ENCODE measurements around the gene IQGAP2. TPM values are rescaled to one million over a fixed set of nuclear protein-coding genes. Genes with fewer than 3 reads are reported as not detected.

Gene IQGAP2
- polyA plus RNA-seq, 1 donor (not counting 4 experiments of a cell fraction or from before 2014, with no cell fraction given): 0.14 TPM

GRCh38 chr5:76641514-76642120 lies 238.5 kb downstream of the IQGAP2 start:
- TF ChIP-seq EZH2 (IDR thresholded peaks at IDR 0.05; ENCODE audit: low read length) (no peak), CTCF (optimal IDR thresholded peaks at IDR 0.05 in 1 of 3, IDR thresholded peaks at IDR 0.05 in 1 of 3, conservative IDR thresholded peaks at IDR 0.05 in 1 of 3; ENCODE audit: extremely low read depth in 1 of 3, insufficient read depth in 2 of 3, low read length in 3 of 3) (peak; percentile 51 to 78 (median 73))
- no peak overlapping the region for H3K4me2 ChIP-seq (ENCODE audit: control insufficient read depth, extremely low read depth, insufficient read depth, low read depth, low read length)
- DNase-seq (ENCODE audit: low read depth, low spot score) (no peak), FAIRE-seq (peak; percentile 82)
- no peaks in the 10 kb centered on the region for H3K9me3 ChIP-seq (ENCODE audit: control insufficient read depth, low read depth, low read length)
- no peak overlapping the region for H3K4me3 ChIP-seq (ENCODE audit: control insufficient read depth in 2 of 3, extremely low read depth in 1 of 3, insufficient read depth in 2 of 3, low read depth in 1 of 3, low read length in 3 of 3)
- H3K27ac ChIP-seq (ENCODE audit: control insufficient read depth, insufficient read depth, low read length): no peak overlapping the region
- no peaks in the 10 kb centered on the region for H3K4me1 ChIP-seq (ENCODE audit: control insufficient read depth, extremely low read depth, insufficient read depth, low read length)
- no peak overlapping the region for H3K9ac ChIP-seq (ENCODE audit: control insufficient read depth, extremely low read depth, insufficient read depth, low read length)
- no peak overlapping the region for H2AFZ ChIP-seq (ENCODE audit: control insufficient read depth, low read length)
- H3K27me3 ChIP-seq (ENCODE audit: control insufficient read depth, extremely low read depth, insufficient read depth, low read length): no peaks in the 10 kb centered on the region
- H3K79me2 ChIP-seq (ENCODE audit: control insufficient read depth, insufficient read depth, low read length): no peaks in the 10 kb centered on the region
- dilution Hi-C loops (cut with MboI; ENCODE audit: extremely low pct_ligation_motif_present, low sequenced_read_pairs): no loop called here
- no peaks in the 10 kb centered on the region for H4K20me1 ChIP-seq (ENCODE audit: control insufficient read depth, extremely low read depth, insufficient read depth, low read length)
- no peaks in the 10 kb centered on the region for H3K36me3 ChIP-seq (ENCODE audit: control insufficient read depth in 2 of 2, extremely low read depth in 1 of 2, insufficient read depth in 2 of 2, low read length in 2 of 2)
- H3K9me1 ChIP-seq (ENCODE audit: control insufficient read depth, extremely low read depth, insufficient read depth, low read length): no peaks in the 10 kb centered on the region

DNA sequence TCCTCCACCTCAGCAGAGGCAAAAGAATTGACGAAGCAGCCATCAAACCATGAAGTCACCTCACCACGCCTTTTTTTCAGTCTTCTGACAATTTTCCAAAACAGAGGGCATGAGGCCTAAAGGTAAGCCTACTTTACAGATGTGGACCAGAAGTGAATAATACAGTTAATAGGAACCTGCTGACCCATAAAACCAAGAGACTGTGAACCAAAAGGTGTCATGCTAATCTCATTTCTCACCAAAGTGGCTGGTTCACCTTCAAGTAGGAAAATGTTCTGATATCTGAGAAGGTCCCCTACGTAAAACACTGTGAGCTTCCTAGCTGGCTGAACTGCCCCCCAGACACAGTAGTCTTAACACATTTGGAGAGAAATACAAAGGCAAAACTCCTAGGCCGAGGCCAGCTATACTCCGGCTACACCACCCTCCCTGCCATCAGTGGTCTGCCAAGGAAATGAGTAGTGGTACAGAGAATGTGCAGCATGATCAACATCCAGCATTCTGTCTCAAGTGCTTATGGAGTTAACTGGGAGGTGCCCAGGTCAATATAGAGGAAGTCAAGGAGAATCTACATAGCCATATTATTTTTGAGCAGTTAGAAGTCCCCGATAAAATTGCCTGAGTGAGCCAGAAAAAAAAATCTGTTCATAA lies 239.4 kb downstream of the IQGAP2 start:
- no peak overlapping the region for H3K27ac ChIP-seq (ENCODE audit: control insufficient read depth, insufficient read depth, low read length)
- H3K27me3 ChIP-seq (ENCODE audit: control insufficient read depth, extremely low read depth, insufficient read depth, low read length): no peaks in the 10 kb centered on the region
- no peak overlapping the region for H3K4me2 ChIP-seq (ENCODE audit: control insufficient read depth, extremely low read depth, insufficient read depth, low read depth, low read length)
- no peak for DNase-seq (ENCODE audit: low read depth, low spot score)
- no peaks in the 10 kb centered on the region for H4K20me1 ChIP-seq (ENCODE audit: control insufficient read depth, extremely low read depth, insufficient read depth, low read length)
- H3K36me3 ChIP-seq (ENCODE audit: control insufficient read depth in 2 of 2, extremely low read depth in 1 of 2, insufficient read depth in 2 of 2, low read length in 2 of 2): no peaks in the 10 kb centered on the region
- H3K4me3 ChIP-seq (ENCODE audit: control insufficient read depth in 2 of 3, extremely low read depth in 1 of 3, insufficient read depth in 2 of 3, low read depth in 1 of 3, low read length in 3 of 3): no peak overlapping the region
- no peaks in the 10 kb centered on the region for H3K79me2 ChIP-seq (ENCODE audit: control insufficient read depth, insufficient read depth, low read length)
- FAIRE-seq: no peak
- no peak overlapping the region for H3K9ac ChIP-seq (ENCODE audit: control insufficient read depth, extremely low read depth, insufficient read depth, low read length)
- H3K9me1 ChIP-seq (ENCODE audit: control insufficient read depth, extremely low read depth, insufficient read depth, low read length): no peaks in the 10 kb centered on the region
- TF ChIP-seq EZH2 (IDR thresholded peaks at IDR 0.05; ENCODE audit: low read length) (no peak), CTCF (optimal IDR thresholded peaks at IDR 0.05 in 1 of 3, IDR thresholded peaks at IDR 0.05 in 1 of 3, conservative IDR thresholded peaks at IDR 0.05 in 1 of 3; ENCODE audit: extremely low read depth in 1 of 3, insufficient read depth in 2 of 3, low read length in 3 of 3) (no peak)
- no peaks in the 10 kb centered on the region for H3K9me3 ChIP-seq (ENCODE audit: control insufficient read depth, low read depth, low read length)
- no peak overlapping the region for H2AFZ ChIP-seq (ENCODE audit: control insufficient read depth, low read length)
- H3K4me1 ChIP-seq (ENCODE audit: control insufficient read depth, extremely low read depth, insufficient read depth, low read length): no peaks in the 10 kb centered on the region
- dilution Hi-C loops (cut with MboI; ENCODE audit: extremely low pct_ligation_motif_present, low sequenced_read_pairs): no loop called here

Data from keratinocyte (primary cell).